ENCODE measurements around the gene C5orf22. TPM values are rescaled to one million over a fixed set of nuclear protein-coding genes. Genes with fewer than 3 reads are reported as not detected.

Gene C5orf22
- total and polyA plus RNA-seq, 3 donors from 2014 or later = 11.0 to 15.0 (median 14.4) TPM

GRCh38 chr5:31579558-31579957 is 47.5 kb downstream of the C5orf22 start:
- intact Hi-C loops (cut with DNase I; ENCODE audit: low total_unique reads) = no loop called here
- Histone ChIP-seq H3K27me3 (no peaks in the 10 kb centered on the region), H3K9me3 (no peaks in the 10 kb centered on the region), H3K4me1 (no peaks in the 10 kb centered on the region), H3K27ac (no peak overlapping the region), H3K36me3 (ENCODE audit: low read depth, missing control alignments) (no peaks in the 10 kb centered on the region), H3K4me3 (no peak overlapping the region)
- 66 to 73% methylated on average over 2 of the region's 2 CpGs for WGBS, 2 donors
- no peak for DNase-seq
- TF ChIP-seq POLR2A (IDR thresholded peaks at IDR 0.05) (no peak), CTCF (IDR thresholded peaks at IDR 0.05) (no peak)

DNA sequence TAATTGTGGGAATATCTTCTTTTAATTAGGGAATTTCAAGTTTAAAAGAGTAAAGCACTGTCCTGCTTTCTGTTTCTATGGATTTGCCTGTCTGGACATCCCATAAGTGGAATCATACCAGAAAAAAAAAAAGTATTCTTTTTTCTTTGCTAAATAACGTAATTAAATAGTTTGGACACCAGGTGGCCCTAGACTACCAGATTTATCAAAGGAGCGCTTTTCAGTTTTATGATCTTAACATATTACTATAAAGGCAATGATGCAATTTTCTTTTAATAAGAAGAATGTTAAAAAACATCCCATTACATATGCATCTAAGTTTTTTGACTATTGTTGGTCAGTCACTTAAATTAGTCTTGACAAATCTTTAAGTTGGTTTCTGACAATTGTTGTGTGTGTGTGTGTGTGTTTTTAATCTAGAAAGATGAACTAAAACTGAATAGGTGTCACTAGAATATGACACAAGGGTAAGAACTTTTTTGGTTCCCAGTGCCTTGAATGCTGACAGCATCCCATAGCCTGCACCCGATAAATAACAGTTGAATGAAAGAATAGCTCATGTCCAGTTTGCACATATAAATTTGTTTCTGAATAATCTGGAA is 49.5 kb downstream of the C5orf22 start:
- intact Hi-C loops (cut with DNase I; ENCODE audit: low total_unique reads) = loop anchor here (10.0 kb wide), 1 partner anchor 223 kb away; no protein-coding TSS in a partner anchor
- no peak overlapping the region for H3K4me3 ChIP-seq
- TF ChIP-seq POLR2A (IDR thresholded peaks at IDR 0.05) = no peak
- peak; percentile 41 to 51 (median 41) for TF ChIP-seq CTCF (IDR thresholded peaks at IDR 0.05)
- 40 to 45% methylated on average over 3 of the region's 3 CpGs for WGBS, 2 donors
- no peaks in the 10 kb centered on the region for H3K9me3 ChIP-seq
- H3K4me1 ChIP-seq = no peaks in the 10 kb centered on the region
- no peak overlapping the region for H3K27ac ChIP-seq
- no peak for DNase-seq
- H3K27me3 ChIP-seq = no peaks in the 10 kb centered on the region
- no peaks in the 10 kb centered on the region for H3K36me3 ChIP-seq (ENCODE audit: low read depth, missing control alignments)

- intact Hi-C loops (cut with DNase I; ENCODE audit: low total_unique reads) = loop anchor here (10.0 kb wide), 1 partner anchor 222 kb away; no protein-coding TSS in a partner anchor
- TF ChIP-seq CTCF (IDR thresholded peaks at IDR 0.05) (no peak), POLR2A (IDR thresholded peaks at IDR 0.05) (no peak)
- H3K4me1 ChIP-seq = no peaks in the 10 kb centered on the region
- H3K27me3 ChIP-seq = no peaks in the 10 kb centered on the region
- DNase-seq = no peak
- no peaks in the 10 kb centered on the region for H3K36me3 ChIP-seq (ENCODE audit: low read depth, missing control alignments)
- 85 to 86% methylated on average over 2 of the region's 2 CpGs for WGBS, 2 donors
- H3K9me3 ChIP-seq = no peaks in the 10 kb centered on the region
- no peak overlapping the region for H3K27ac ChIP-seq
- H3K4me3 ChIP-seq = no peak overlapping the region
Measured at GRCh38 chr5:31583129-31583528, 51.0 kb downstream of the C5orf22 start.

DNA sequence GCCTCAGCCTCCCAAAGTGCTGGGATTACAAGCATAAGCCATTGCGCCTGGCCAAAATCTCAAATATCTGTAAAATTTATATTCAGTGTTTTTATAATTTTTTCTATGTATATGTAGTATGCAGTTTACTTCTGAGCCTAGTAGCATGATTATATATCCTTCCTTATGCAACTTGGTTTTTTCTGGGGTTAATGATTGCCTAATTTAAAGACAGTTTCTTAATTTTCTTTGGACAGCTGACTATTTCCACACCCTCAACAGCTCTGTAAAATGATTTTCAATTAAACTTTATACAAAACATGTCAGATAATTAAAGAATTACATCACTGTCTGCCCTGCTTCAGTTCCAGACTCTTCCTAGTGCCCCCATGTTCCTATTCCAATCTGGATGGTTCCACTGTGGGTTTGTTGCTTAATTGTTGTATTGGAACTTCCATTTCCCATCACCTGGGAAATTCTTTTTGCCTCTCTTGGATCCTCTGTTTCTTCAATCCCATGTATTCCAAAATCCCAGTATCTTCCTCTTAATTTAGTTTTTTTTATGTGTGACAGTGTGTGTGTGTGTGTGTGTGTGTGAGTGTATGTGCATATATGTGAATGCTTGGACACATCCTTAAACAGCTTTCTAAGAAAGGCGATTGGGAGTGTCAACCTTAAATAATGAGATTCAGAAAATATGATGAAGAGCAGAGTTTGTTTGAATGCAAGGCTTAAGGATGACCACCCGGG is 53.2 kb downstream of the C5orf22 start:
- DNase-seq = no peak
- Histone ChIP-seq H3K36me3 (ENCODE audit: low read depth, missing control alignments) (no peaks in the 10 kb centered on the region), H3K4me3 (no peak overlapping the region), H3K27ac (no peak overlapping the region), H3K9me3 (no peaks in the 10 kb centered on the region), H3K27me3 (no peaks in the 10 kb centered on the region), H3K4me1 (no peaks in the 10 kb centered on the region)
- intact Hi-C loops (cut with DNase I; ENCODE audit: low total_unique reads) = loop anchor here (10.0 kb wide), 1 partner anchor 219 kb away; no protein-coding TSS in a partner anchor
- WGBS, 2 donors = 94 to 96% methylated on average over 3 of the region's 3 CpGs
- TF ChIP-seq CTCF (IDR thresholded peaks at IDR 0.05) (no peak), POLR2A (IDR thresholded peaks at IDR 0.05) (no peak)

Measured in testis (tissue), 3 donors.